H9 (cell line): ENCODE data around the gene WBP1L. TPM values are rescaled to one million over a fixed set of nuclear protein-coding genes. Genes with fewer than 3 reads are reported as not detected.

Experiments
- DNase-seq: peaks from one replicate; pipeline ENCODE4 v3.0.0-alpha.2; 2017
- H2AFZ ChIP-seq: one replicate; pipeline ENCODE4 v1.6.1; 2013; ENCODE audit warnings: mild to moderate bottlenecking, low read length, control low read depth, moderate library complexity
- H2AK5ac ChIP-seq: 2 replicates; pipeline ENCODE4 v1.6.1; 2013; ENCODE audit warnings: low read length, control low read depth, mixed read lengths; ENCODE audit not compliant: insufficient read length
- H2BK120ac ChIP-seq: one replicate; pipeline ENCODE4 v1.6.1; 2013; ENCODE audit warnings: low read depth, mild to moderate bottlenecking, low read length, control low read depth, inconsistent platforms; ENCODE audit not compliant: poor library complexity, severe bottlenecking
- H2BK12ac ChIP-seq: 2 replicates; pipeline ENCODE4 v1.6.1; 2013; ENCODE audit warnings: low read length, control low read depth, mixed read lengths, low read depth; ENCODE audit not compliant: insufficient read length
- H2BK15ac ChIP-seq: 2 replicates; pipeline ENCODE4 v1.6.1; 2013; ENCODE audit warnings: low read depth, low read length, control low read depth
- H2BK20ac ChIP-seq: one replicate; pipeline ENCODE4 v1.6.1; 2013; ENCODE audit warnings: low read depth, mild to moderate bottlenecking, low read length, control low read depth, inconsistent platforms; ENCODE audit not compliant: poor library complexity, severe bottlenecking
- H2BK5ac ChIP-seq: 2 replicates; pipeline ENCODE4 v1.6.1; 2013; ENCODE audit warnings: low read length, control low read depth, mixed read lengths; ENCODE audit not compliant: insufficient read length
- H3K14ac ChIP-seq: 2 replicates; pipeline ENCODE4 v1.6.1; 2013; ENCODE audit warnings: low read length, control low read depth; ENCODE audit not compliant: insufficient read depth
- H3K18ac ChIP-seq: 2 replicates; pipeline ENCODE4 v1.6.1; 2013; ENCODE audit warnings: low read depth, mild to moderate bottlenecking, mixed read lengths, low read length, control low read depth; ENCODE audit not compliant: insufficient read length
- H3K23ac ChIP-seq: 2 replicates; pipeline ENCODE4 v1.6.1; 2013; ENCODE audit warnings: low read length, control low read depth, mixed read lengths, low read depth; ENCODE audit not compliant: insufficient read length
- H3K23me2 ChIP-seq: 2 replicates; pipeline ENCODE4 v1.6.1; 2013; ENCODE audit warnings: low read depth, mild to moderate bottlenecking, mixed read lengths, low read length, control low read depth; ENCODE audit not compliant: insufficient read length, poor library complexity, severe bottlenecking
- H3K27ac ChIP-seq: 2 replicates; pipeline ENCODE4 v1.5.1; 2013; ENCODE audit warnings: low read length, control low read depth, mixed read lengths, low read depth; ENCODE audit not compliant: insufficient read length
- H3K27me3 ChIP-seq: 2 replicates; pipeline ENCODE4 v1.6.1; 2013; ENCODE audit warnings: low read length, control low read depth, inconsistent platforms; ENCODE audit not compliant: insufficient read depth
- H3K4ac ChIP-seq: 2 replicates; pipeline ENCODE4 v1.6.1; 2013; ENCODE audit warnings: low read depth, mild to moderate bottlenecking, control low read depth, inconsistent platforms, low read length, moderate library complexity
- H3K4me1 ChIP-seq: 2 replicates; pipeline ENCODE4 v1.6.1; 2013; ENCODE audit warnings: low read length, control low read depth, inconsistent platforms; ENCODE audit not compliant: insufficient read depth
- H3K4me2 ChIP-seq: 2 replicates; pipeline ENCODE4 v1.6.1; 2013; ENCODE audit warnings: low read length, control low read depth, mixed read lengths; ENCODE audit not compliant: insufficient read length, insufficient read depth
- H3K56ac ChIP-seq: 2 replicates; pipeline ENCODE4 v1.6.1; 2013; ENCODE audit warnings: low read depth, mild to moderate bottlenecking, mixed read lengths, low read length, control low read depth; ENCODE audit not compliant: insufficient read length
- H3K79me1 ChIP-seq: 2 replicates; pipeline ENCODE4 v1.6.1; 2013; ENCODE audit warnings: low read depth, mild to moderate bottlenecking, moderate library complexity, low read length, control low read depth, inconsistent platforms; ENCODE audit not compliant: insufficient read depth, poor library complexity, severe bottlenecking
- H3K79me2 ChIP-seq: 2 replicates; pipeline ENCODE4 v1.6.1; 2013; ENCODE audit warnings: low read length, control low read depth, inconsistent platforms; ENCODE audit not compliant: insufficient read depth
- H3K9ac ChIP-seq: 2 replicates; pipeline ENCODE4 v1.6.1; 2013; ENCODE audit warnings: low read length, control low read depth, mixed read lengths; ENCODE audit not compliant: insufficient read length; ENCODE audit errors: extremely low read depth
- H3K9me3 ChIP-seq: one replicate; pipeline ENCODE4 v1.6.1; 2013; ENCODE audit warnings: low read depth, low read length, inconsistent platforms; ENCODE audit not compliant: control insufficient read depth
- H3T11ph ChIP-seq: one replicate; pipeline ENCODE4 v1.6.1; 2013; ENCODE audit warnings: mild to moderate bottlenecking, low read length, control low read depth, inconsistent platforms
- H4K20me1 ChIP-seq: one replicate; pipeline ENCODE4 v1.6.1; 2013; ENCODE audit not compliant: control insufficient read depth, insufficient read length, insufficient read depth
- H4K5ac ChIP-seq: 2 replicates; pipeline ENCODE4 v1.6.1; 2013; ENCODE audit warnings: low read depth, mild to moderate bottlenecking, mixed read lengths, low read length, control low read depth; ENCODE audit not compliant: insufficient read length
- H4K8ac ChIP-seq: replicated peaks from 2 replicates; pipeline ENCODE4 v1.6.1; 2013; ENCODE audit warnings: low read length, control low read depth, mixed read lengths, low read depth; ENCODE audit not compliant: insufficient read length
- H4K91ac ChIP-seq: 2 replicates; pipeline ENCODE4 v1.6.1; 2013; ENCODE audit warnings: low read depth, mild to moderate bottlenecking, moderate library complexity, mixed read lengths, low read length, control low read depth; ENCODE audit not compliant: insufficient read length
- H3K27ac Mint-ChIP-seq, 3 experiments: 2 replicates in 2 of 3; 3 replicates in 1 of 3; pipeline ENCODE4 v1.8.0; 2020 to 2021; ENCODE audit warnings: mixed read lengths in 3 of 3, mild to moderate bottlenecking in 1 of 3, moderate library complexity in 1 of 3
- H3K27me3 Mint-ChIP-seq: 2 replicates; pipeline ENCODE4 v1.8.0; 2021; ENCODE audit warnings: low read depth, mild to moderate bottlenecking, moderate library complexity, mixed read lengths
- H3K36me3 Mint-ChIP-seq, 3 experiments: 2 replicates in 2 of 3; 3 replicates in 1 of 3; pipeline ENCODE4 v1.8.0; 2020 to 2021; ENCODE audit warnings: low read depth in 3 of 3, mixed read lengths in 3 of 3; ENCODE audit not compliant: insufficient read depth in 1 of 3
- H3K4me1 Mint-ChIP-seq, 2 experiments: 2 replicates each; pipeline ENCODE4 v1.8.0; 2020; ENCODE audit warnings: mixed read lengths in 2 of 2
- H3K4me3 Mint-ChIP-seq, 2 experiments: 2 replicates in 1 of 2; 3 replicates in 1 of 2; pipeline ENCODE4 v1.8.0; 2020 to 2021; ENCODE audit warnings: mild to moderate bottlenecking in 2 of 2, mixed read lengths in 2 of 2, moderate library complexity in 1 of 2
- H3K9me3 Mint-ChIP-seq, 2 experiments: 2 replicates in 1 of 2; 3 replicates in 1 of 2; pipeline ENCODE4 v1.8.0; 2020; ENCODE audit warnings: mild to moderate bottlenecking in 2 of 2, mixed read lengths in 2 of 2, moderate library complexity in 1 of 2
- CTCF ChIP-seq: fragments of 200-600 bp; sonication (generic); conservative IDR thresholded peaks from 3 replicates; pipeline ENCODE4 v1.8.0; 2021; ENCODE audit warnings: antibody characterized with exemption, mild to moderate bottlenecking
- total RNA-seq: library from RNA; stranded (reverse); gene quantifications from 2 replicates; pipeline ENCODE4 v1.2.1, GENCODE V29; 2021

The WBP1L gene
- total RNA-seq, 1 experiment from 2014 or later: 23.8 TPM

- H3K79me1 ChIP-seq: no peaks in the 10 kb centered on the region
- peaks cover 6% of the 10 kb centered on the region; the same call in 1 of the 2 replicates for H3K4me1 ChIP-seq
- no peak overlapping the region for H2AFZ ChIP-seq
- Mint-ChIP-seq H3K4me3 (no peak overlapping the region; a peak in 1 of 5 replicates), H3K9me3 (no peaks in the 10 kb centered on the region), H3K4me1 (peaks cover 21 to 29% of the 10 kb centered on the region in 2 experiments), H3K27ac (no peak overlapping the region; a peak in 1 of 7 replicates), H3K36me3 (peaks cover 21 to 33% (median 24%) of the 10 kb centered on the region in 3 experiments; a peak in 6 of 7 replicates), H3K27me3 (peaks cover 2% of the 10 kb centered on the region)
- H4K91ac ChIP-seq: no peak overlapping the region
- no peak overlapping the region for H2BK20ac ChIP-seq
- no peak overlapping the region for H2AK5ac ChIP-seq
- H4K8ac ChIP-seq: no peak overlapping the region
- no peaks in the 10 kb centered on the region for H3K79me2 ChIP-seq
- no peaks in the 10 kb centered on the region for H3K27me3 ChIP-seq
- no peak for TF ChIP-seq CTCF
- H3K27ac ChIP-seq: no peak overlapping the region
- no peaks in the 10 kb centered on the region for H4K20me1 ChIP-seq
- no peak overlapping the region for H4K5ac ChIP-seq
- no peak overlapping the region for H3K14ac ChIP-seq
- H3K9ac ChIP-seq: no peak overlapping the region
- no peak overlapping the region for H2BK15ac ChIP-seq
- H3K9me3 ChIP-seq: no peaks in the 10 kb centered on the region
- H3K56ac ChIP-seq: no peak overlapping the region
- DNase-seq: no peak
- no peak overlapping the region for H3K18ac ChIP-seq
- H2BK5ac ChIP-seq: no peak overlapping the region
- H2BK120ac ChIP-seq: no peak overlapping the region
- H3K23ac ChIP-seq: no peak overlapping the region
- H3K4me2 ChIP-seq: no peak overlapping the region
- no peak overlapping the region for H3T11ph ChIP-seq
- H3K4ac ChIP-seq: no peak overlapping the region
- H2BK12ac ChIP-seq: no peak overlapping the region
- H3K23me2 ChIP-seq: peaks cover 2% of the 10 kb centered on the region
Observed at GRCh38 chr10:102738692-102739121, 5.0 kb upstream of the WBP1L start.
